C4-2B (cell line): ENCODE results near the gene ABCC10.

Experiments used
- ZFX ChIP-seq: fragments of 450-650 bp; IDR thresholded peaks from 2 replicates; pipeline ENCODE4 v1.6.1; 2017
- TF ChIP-seq, protein P1 (sequence below): fragments of 450-650 bp; conservative IDR thresholded peaks from 2 replicates; pipeline ENCODE4 v1.5.1; 2017; ENCODE audit warnings: mild to moderate bottlenecking

DNA sequence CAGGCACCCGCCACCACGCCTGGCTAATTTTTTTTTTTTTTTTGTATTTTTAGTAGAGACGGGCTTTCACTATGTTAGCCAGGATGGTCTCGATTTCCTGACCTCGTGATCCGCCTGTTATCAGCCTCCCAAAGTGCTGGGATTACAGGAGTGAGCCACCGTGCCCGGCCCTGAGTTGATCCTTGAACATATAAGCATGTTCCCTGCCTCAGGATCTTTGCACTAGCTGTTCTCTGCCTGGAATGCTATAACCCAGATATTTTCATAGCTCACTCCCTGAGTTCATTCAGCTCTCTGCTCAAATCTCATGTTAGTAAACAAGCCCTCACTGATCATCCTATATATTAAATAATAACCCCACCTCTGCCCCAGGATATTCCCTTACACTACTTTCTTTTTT lies 37.0 kb downstream of the ABCC10 start:
- TF ChIP-seq, protein P1, sequence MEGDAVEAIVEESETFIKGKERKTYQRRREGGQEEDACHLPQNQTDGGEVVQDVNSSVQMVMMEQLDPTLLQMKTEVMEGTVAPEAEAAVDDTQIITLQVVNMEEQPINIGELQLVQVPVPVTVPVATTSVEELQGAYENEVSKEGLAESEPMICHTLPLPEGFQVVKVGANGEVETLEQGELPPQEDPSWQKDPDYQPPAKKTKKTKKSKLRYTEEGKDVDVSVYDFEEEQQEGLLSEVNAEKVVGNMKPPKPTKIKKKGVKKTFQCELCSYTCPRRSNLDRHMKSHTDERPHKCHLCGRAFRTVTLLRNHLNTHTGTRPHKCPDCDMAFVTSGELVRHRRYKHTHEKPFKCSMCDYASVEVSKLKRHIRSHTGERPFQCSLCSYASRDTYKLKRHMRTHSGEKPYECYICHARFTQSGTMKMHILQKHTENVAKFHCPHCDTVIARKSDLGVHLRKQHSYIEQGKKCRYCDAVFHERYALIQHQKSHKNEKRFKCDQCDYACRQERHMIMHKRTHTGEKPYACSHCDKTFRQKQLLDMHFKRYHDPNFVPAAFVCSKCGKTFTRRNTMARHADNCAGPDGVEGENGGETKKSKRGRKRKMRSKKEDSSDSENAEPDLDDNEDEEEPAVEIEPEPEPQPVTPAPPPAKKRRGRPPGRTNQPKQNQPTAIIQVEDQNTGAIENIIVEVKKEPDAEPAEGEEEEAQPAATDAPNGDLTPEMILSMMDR, result no peak
- no peak for TF ChIP-seq ZFX
